Ishikawa (cell line): ENCODE data around the gene TRIAP1.

Source experiments
- CEBPB ChIP-seq: IDR thresholded peaks from 2 replicates; pipeline ENCODE4 v1.6.1; 2012
- CREB1 ChIP-seq: IDR thresholded peaks from 2 replicates; pipeline ENCODE4 v1.6.1; 2012; ENCODE audit warnings: low read depth
- EGR1 ChIP-seq: IDR thresholded peaks from 2 replicates; pipeline ENCODE4 v1.6.1; 2012
- EP300 ChIP-seq: IDR thresholded peaks from 2 replicates; pipeline ENCODE4 v1.6.1; 2012; ENCODE audit warnings: borderline replicate concordance
- FOXM1 ChIP-seq: IDR thresholded peaks from 2 replicates; pipeline ENCODE4 v1.6.1; 2012; ENCODE audit warnings: low read depth, borderline replicate concordance
- NFIC ChIP-seq: IDR thresholded peaks from 2 replicates; pipeline ENCODE4 v1.6.1; 2012
- RAD21 ChIP-seq: IDR thresholded peaks from 2 replicates; pipeline ENCODE4 v1.6.1; 2012; ENCODE audit warnings: low read depth
- TAF1 ChIP-seq: IDR thresholded peaks from 2 replicates; pipeline ENCODE4 v1.6.1; 2012; ENCODE audit warnings: low read depth, mild to moderate bottlenecking
- TCF12 ChIP-seq: IDR thresholded peaks from 2 replicates; pipeline ENCODE4 v1.6.1; 2012; ENCODE audit warnings: low read depth
- TEAD4 ChIP-seq: IDR thresholded peaks from 2 replicates; pipeline ENCODE4 v1.6.1; 2012
- YY1 ChIP-seq: IDR thresholded peaks from 2 replicates; pipeline ENCODE4 v1.6.1; 2012; ENCODE audit warnings: low read depth
- ZBTB7A ChIP-seq: IDR thresholded peaks from 2 replicates; pipeline ENCODE4 v1.6.1; 2012; ENCODE audit warnings: low read depth
- TF ChIP-seq, protein P1 (sequence below): IDR thresholded peaks from 2 replicates; pipeline ENCODE4 v1.6.1; 2012
- TF ChIP-seq, protein P2 (sequence below): IDR thresholded peaks from 2 replicates; pipeline ENCODE4 v1.6.1; 2012; ENCODE audit warnings: low read depth, mild to moderate bottlenecking
- TF ChIP-seq, protein P3 (sequence below): IDR thresholded peaks from 2 replicates; pipeline ENCODE4 v1.6.1; 2012

Gene TRIAP1

DNA sequence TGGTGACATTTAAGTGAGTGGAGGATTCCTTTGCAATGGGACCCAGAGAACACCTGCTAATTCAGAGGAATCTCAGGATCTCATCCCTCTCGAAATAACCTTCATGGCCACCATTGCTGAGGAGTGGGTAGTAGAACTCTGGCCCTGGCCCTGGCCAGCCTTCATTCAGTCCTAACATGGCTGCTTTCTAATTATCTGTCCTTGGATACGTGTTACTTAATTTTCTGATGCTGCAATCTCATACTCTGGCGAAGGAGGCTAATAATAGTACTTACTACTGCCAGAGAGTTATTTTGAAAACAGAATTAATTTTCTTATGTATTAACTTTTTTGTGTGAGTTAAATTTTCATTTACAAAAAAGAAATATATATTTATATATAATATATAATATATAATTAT lies 20.4 kb downstream of the TRIAP1 start:
- TF ChIP-seq EP300, result no peak
- TF ChIP-seq TCF12, result no peak
- no peak for TF ChIP-seq EGR1

DNA sequence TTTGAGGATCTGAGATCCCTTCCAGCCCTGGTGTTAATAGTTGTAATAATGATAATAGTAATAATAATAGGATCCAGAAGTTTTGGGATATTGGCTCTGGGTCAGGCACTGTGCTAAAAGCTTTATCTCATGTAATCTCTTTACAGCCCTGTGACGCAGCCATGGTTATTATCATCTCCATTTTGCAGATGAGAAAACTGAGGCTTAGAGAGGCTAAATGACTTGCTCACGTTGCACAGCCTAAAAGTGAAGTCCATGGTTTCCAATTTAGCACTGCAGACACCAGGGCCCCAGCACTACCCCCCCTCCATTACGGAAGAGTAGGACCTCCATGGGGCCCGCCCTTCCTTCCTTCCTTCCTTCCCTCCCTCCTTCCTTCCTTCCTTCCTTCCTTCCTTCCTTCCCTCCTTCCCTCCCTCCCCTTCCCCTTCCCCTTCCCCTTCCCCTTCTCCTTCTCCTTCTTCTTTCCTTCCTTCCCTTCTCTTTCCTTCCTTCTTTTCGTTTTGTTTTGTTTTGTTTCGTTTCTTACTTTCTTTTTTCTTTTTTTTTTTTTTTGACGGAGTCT lies 23.2 kb downstream of the TRIAP1 start:
- TF ChIP-seq EGR1 (no peak), TEAD4 (no peak), CEBPB (no peak), FOXM1 (no peak), TAF1 (no peak), RAD21 (no peak), YY1 (no peak), CREB1 (no peak), NFIC (no peak), ZBTB7A (no peak)
- TF ChIP-seq, protein P1, sequence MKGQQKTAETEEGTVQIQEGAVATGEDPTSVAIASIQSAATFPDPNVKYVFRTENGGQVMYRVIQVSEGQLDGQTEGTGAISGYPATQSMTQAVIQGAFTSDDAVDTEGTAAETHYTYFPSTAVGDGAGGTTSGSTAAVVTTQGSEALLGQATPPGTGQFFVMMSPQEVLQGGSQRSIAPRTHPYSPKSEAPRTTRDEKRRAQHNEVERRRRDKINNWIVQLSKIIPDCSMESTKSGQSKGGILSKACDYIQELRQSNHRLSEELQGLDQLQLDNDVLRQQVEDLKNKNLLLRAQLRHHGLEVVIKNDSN, result no peak
- TF ChIP-seq, protein P2, sequence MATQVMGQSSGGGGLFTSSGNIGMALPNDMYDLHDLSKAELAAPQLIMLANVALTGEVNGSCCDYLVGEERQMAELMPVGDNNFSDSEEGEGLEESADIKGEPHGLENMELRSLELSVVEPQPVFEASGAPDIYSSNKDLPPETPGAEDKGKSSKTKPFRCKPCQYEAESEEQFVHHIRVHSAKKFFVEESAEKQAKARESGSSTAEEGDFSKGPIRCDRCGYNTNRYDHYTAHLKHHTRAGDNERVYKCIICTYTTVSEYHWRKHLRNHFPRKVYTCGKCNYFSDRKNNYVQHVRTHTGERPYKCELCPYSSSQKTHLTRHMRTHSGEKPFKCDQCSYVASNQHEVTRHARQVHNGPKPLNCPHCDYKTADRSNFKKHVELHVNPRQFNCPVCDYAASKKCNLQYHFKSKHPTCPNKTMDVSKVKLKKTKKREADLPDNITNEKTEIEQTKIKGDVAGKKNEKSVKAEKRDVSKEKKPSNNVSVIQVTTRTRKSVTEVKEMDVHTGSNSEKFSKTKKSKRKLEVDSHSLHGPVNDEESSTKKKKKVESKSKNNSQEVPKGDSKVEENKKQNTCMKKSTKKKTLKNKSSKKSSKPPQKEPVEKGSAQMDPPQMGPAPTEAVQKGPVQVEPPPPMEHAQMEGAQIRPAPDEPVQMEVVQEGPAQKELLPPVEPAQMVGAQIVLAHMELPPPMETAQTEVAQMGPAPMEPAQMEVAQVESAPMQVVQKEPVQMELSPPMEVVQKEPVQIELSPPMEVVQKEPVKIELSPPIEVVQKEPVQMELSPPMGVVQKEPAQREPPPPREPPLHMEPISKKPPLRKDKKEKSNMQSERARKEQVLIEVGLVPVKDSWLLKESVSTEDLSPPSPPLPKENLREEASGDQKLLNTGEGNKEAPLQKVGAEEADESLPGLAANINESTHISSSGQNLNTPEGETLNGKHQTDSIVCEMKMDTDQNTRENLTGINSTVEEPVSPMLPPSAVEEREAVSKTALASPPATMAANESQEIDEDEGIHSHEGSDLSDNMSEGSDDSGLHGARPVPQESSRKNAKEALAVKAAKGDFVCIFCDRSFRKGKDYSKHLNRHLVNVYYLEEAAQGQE, result no peak
- TF ChIP-seq, protein P3, sequence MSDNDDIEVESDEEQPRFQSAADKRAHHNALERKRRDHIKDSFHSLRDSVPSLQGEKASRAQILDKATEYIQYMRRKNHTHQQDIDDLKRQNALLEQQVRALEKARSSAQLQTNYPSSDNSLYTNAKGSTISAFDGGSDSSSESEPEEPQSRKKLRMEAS, result no peak

DNA sequence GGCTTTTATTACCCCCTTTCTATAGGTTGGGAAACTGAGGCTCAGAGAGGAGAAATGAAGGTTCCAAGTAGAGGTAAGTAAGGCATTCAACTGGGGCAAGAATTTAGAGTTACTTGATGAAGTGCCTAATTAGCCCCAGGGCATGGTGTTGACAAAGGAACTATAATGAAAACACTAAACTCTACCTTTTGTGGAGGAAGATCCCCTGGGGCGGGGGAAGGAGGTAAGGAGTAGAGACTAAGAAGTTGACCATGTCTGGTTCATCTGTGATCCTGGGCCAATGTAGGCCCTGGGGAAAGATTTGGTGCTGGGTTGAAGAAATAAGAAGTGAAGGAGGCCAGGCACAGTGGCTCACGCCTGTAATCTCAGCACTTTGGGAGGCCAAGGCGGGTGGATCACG lies 24.5 kb downstream of the TRIAP1 start:
- TF ChIP-seq, protein P3, result no peak
- TF ChIP-seq, protein P1, result no peak
- TF ChIP-seq EP300 (no peak), FOXM1 (no peak)

DNA sequence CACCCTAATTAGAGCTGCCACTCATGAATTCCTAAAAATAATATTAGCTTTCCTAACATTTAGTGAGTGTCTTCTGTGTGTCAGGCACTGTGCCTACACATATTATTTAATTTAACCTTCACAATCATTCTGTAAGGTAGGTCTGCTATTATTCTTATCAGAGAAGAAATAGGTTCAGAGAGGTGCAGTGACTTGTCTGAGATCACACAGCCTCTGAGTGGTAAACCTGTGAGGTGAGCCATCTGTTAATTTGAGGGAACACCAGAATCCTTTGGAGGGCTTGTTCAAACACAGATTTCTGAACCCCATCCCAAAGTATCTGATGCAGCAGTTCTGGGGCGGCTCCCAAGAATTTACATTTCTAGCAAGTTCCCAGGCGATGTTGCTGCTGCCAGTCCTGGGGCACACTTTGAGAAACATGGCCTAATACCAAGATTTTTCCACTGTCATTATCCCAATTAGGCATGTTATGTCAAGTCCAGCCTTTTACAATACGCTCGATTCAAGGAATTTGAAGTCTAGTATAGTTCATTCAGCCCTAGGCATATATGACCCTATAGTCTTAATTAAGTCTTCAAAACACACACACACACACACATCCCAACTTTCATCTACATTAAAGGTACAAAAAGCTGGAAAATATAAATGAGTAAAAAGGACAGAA lies 28.1 kb downstream of the TRIAP1 start:
- TF ChIP-seq RAD21 (no peak), TAF1 (no peak), TEAD4 (no peak), YY1 (no peak)
- TF ChIP-seq, protein P1, result no peak

DNA sequence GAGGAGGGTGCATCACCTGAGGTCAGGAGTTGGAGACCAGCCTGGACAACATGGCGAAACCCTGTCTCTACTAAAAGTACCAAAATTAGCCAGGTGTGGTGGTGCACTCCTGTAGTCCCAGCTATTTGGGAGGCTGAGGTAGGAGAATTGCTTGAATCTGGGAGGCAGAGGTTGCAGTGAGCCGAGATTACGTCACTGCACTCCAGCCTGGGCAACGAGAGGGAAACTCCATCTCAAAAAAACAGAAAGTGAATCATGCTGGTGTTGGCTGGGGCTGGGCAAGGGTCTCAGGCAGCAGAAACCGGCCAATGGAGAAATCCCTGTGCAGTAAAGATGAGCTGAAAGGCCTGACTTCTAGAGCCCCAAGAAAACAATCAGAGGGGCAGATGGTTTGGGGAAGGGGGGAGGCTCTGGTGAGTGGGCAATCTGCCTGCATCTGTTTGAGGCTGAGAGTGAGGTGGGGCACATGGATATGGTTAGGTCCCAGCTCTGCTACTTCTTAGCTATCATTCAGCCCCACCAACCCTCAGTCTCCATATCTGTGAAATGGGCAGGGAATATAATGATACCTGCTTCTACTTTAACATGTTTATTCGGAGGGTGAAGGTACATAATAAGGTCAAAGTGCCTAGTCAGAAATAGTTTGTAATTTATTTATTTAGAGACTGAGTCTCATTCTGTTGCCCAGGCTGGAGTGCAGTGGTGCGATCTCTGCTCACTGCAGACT lies 29.5 kb downstream of the TRIAP1 start:
- TF ChIP-seq, protein P3, result no peak
- TF ChIP-seq CREB1 (no peak), ZBTB7A (no peak), EGR1 (no peak), CEBPB (no peak), TCF12 (no peak), EP300 (no peak), TEAD4 (no peak), YY1 (no peak), RAD21 (no peak), TAF1 (no peak), FOXM1 (no peak), NFIC (no peak)
- TF ChIP-seq, protein P1, result no peak
- TF ChIP-seq, protein P2, result no peak
